ENCODE data around the gene KLK14. TPM values are rescaled to one million over a fixed set of nuclear protein-coding genes. Genes with fewer than 3 reads are reported as not detected.

Gene KLK14
- total RNA-seq, 1 donor from 2014 or later: 1.5 TPM

GRCh38 chr19:51097166-51097738, 14.6 kb upstream of the KLK14 start:
- Mint-ChIP-seq H3K36me3 (ENCODE audit: unreplicated experiment) (no peaks in the 10 kb centered on the region), H3K4me1 (ENCODE audit: low read depth, unreplicated experiment) (peaks cover 2% of the 10 kb centered on the region), H3K4me3 (ENCODE audit: unreplicated experiment) (no peak overlapping the region), H3K27me3 (ENCODE audit: unreplicated experiment) (peaks cover 8% of the 10 kb centered on the region), H3K27ac (ENCODE audit: unreplicated experiment) (no peak overlapping the region), H3K9me3 (ENCODE audit: unreplicated experiment) (peaks cover 6% of the 10 kb centered on the region)
- peak; percentile 74 for TF ChIP-seq CTCF (IDR thresholded peaks at IDR 0.05; ENCODE audit: partially characterized antibody, unreplicated experiment)
- DNase-seq: peak; percentile 81

GRCh38 chr19:51096473-51097165, 13.9 kb upstream of the KLK14 start:
- DNase-seq: no peak
- H3K4me1 Mint-ChIP-seq (ENCODE audit: low read depth, unreplicated experiment): peaks cover 2% of the 10 kb centered on the region
- H3K4me3 Mint-ChIP-seq (ENCODE audit: unreplicated experiment): no peak overlapping the region
- TF ChIP-seq CTCF (IDR thresholded peaks at IDR 0.05; ENCODE audit: partially characterized antibody, unreplicated experiment): no peak
- H3K27ac Mint-ChIP-seq (ENCODE audit: unreplicated experiment): no peak overlapping the region
- H3K27me3 Mint-ChIP-seq (ENCODE audit: unreplicated experiment): peaks cover 10% of the 10 kb centered on the region
- H3K36me3 Mint-ChIP-seq (ENCODE audit: unreplicated experiment): no peaks in the 10 kb centered on the region
- peaks cover 7% of the 10 kb centered on the region for H3K9me3 Mint-ChIP-seq (ENCODE audit: unreplicated experiment)

GRCh38 chr19:51094696-51095279, 12.1 kb upstream of the KLK14 start:
- peak; percentile 81 for DNase-seq
- peak; percentile 92 for TF ChIP-seq CTCF (IDR thresholded peaks at IDR 0.05; ENCODE audit: partially characterized antibody, unreplicated experiment)
- Mint-ChIP-seq H3K27ac (ENCODE audit: unreplicated experiment) (no peak overlapping the region), H3K4me1 (ENCODE audit: low read depth, unreplicated experiment) (peaks cover 2% of the 10 kb centered on the region), H3K36me3 (ENCODE audit: unreplicated experiment) (no peaks in the 10 kb centered on the region), H3K27me3 (ENCODE audit: unreplicated experiment) (peaks cover 10% of the 10 kb centered on the region), H3K9me3 (ENCODE audit: unreplicated experiment) (peaks cover 7% of the 10 kb centered on the region), H3K4me3 (ENCODE audit: unreplicated experiment) (no peak overlapping the region)

GRCh38 chr19:51093510-51094345, 11.0 kb upstream of the KLK14 start:
- H3K27me3 Mint-ChIP-seq (ENCODE audit: unreplicated experiment): peaks cover 8% of the 10 kb centered on the region
- peaks cover 10% of the 10 kb centered on the region for H3K9me3 Mint-ChIP-seq (ENCODE audit: unreplicated experiment)
- H3K4me1 Mint-ChIP-seq (ENCODE audit: low read depth, unreplicated experiment): no peaks in the 10 kb centered on the region
- H3K4me3 Mint-ChIP-seq (ENCODE audit: unreplicated experiment): no peak overlapping the region
- H3K36me3 Mint-ChIP-seq (ENCODE audit: unreplicated experiment): no peaks in the 10 kb centered on the region
- no peak for DNase-seq
- H3K27ac Mint-ChIP-seq (ENCODE audit: unreplicated experiment): no peak overlapping the region
- TF ChIP-seq CTCF (IDR thresholded peaks at IDR 0.05; ENCODE audit: partially characterized antibody, unreplicated experiment): no peak
